ENCODE results near the gene SCYL1. TPM values are rescaled to one million over a fixed set of nuclear protein-coding genes. Genes with fewer than 3 reads are reported as not detected.

Gene SCYL1
- total and polyA plus RNA-seq, 2 experiments from 2014 or later: 52.7 to 66.1 TPM

DNA sequence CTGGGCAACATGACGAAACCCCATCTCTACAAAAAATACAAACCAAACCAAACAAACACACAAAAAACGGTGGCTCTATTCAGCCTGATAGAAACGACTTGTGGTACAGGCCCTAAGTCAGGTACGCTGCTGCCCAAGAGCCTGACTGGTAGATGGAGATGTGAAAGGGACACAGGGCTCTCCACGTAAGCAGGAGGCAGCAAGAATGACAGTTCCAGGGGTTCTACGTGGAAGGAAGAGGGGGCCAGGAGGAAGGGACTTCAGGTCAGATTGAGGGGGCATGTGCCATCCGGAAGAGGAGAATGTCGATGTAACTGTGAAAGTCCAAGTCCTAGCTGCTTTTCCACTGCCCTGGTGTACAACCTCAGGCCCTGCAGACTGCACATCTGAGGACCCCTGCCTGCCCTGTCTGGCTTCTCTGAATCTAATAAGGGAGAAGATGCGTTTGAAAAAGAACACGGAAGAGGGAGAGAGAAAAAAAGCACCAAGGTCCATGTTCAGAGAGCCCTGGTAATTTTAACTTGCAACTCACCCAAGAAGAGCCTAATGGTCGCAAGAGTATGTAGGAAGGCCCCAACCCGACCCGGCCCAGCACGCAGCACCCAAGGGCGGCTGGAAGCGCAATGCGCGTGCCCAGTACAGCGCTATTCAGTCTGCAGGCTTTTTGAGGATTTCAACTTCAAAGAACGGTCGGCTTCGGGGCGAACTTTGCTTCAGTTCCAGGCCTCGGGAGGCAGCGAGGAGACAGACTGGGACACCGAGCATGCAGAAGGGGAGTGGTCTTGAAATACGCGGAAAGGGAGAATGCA is 44.5 kb downstream of the SCYL1 start (continued):
- TF ChIP-seq EZH2 (IDR thresholded peaks at IDR 0.05; ENCODE audit: low read depth, unreplicated experiment): no peak
- no peak for TF ChIP-seq CREB1 (CRISPR knock-in tag; IDR thresholded peaks at IDR 0.05; ENCODE audit: low read depth)
- no peak for TF ChIP-seq ZNF331 (CRISPR knock-in tag; IDR thresholded peaks at IDR 0.05; ENCODE audit: low read depth)
- TF ChIP-seq, protein P1, sequence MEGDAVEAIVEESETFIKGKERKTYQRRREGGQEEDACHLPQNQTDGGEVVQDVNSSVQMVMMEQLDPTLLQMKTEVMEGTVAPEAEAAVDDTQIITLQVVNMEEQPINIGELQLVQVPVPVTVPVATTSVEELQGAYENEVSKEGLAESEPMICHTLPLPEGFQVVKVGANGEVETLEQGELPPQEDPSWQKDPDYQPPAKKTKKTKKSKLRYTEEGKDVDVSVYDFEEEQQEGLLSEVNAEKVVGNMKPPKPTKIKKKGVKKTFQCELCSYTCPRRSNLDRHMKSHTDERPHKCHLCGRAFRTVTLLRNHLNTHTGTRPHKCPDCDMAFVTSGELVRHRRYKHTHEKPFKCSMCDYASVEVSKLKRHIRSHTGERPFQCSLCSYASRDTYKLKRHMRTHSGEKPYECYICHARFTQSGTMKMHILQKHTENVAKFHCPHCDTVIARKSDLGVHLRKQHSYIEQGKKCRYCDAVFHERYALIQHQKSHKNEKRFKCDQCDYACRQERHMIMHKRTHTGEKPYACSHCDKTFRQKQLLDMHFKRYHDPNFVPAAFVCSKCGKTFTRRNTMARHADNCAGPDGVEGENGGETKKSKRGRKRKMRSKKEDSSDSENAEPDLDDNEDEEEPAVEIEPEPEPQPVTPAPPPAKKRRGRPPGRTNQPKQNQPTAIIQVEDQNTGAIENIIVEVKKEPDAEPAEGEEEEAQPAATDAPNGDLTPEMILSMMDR (conservative IDR thresholded peaks at IDR 0.05; ENCODE audit: low read depth in 2 of 2): no peak
- TF ChIP-seq POLR2AphosphoS5 (IDR thresholded peaks at IDR 0.05; ENCODE audit: low read depth): no peak
- no peak for TF ChIP-seq JUNB (IDR thresholded peaks at IDR 0.05; ENCODE audit: unreplicated experiment)

DNA sequence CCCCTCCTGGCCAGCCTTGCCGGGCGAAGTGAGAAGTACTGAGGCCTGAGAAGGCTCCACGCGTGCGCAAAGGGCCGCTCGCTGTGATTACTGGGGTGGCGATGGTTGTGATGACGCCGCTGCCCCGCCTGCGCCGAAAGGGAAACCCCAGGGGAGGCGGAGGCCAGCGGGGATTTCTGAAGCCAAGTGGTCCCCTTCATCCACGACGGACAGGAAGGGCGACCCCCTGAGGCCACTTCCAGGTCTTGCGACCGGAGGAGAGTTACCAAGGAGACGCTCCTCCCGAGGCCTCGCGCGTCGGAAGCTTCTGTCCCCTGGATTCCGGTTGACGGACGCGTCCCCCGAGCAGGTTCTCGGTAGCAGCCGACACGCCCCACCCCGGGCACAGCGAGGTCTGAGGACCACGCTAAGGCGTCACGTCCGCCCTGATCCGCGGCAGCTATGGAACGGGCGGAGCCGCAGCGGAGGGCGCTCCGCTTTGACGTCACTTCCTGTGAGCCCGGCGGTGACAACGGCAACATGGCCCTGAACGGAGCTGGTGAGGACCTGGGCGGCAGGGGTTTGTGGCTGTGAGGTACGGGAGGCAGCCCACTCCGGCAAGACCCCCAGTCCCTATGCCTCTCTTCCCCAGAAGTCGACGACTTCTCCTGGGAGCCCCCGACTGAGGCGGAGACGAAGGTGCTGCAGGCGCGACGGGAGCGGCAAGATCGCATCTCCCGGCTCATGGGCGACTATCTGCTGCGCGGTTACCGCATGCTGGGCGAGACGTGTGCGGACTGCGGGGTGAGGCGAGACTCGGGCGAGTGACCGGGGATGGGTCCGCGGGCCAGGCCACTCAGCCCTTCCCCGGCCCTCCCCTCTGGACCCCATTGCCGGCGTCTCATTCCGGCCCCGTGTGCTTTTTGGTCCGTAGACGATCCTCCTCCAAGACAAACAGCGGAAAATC is 45.4 kb downstream of the SCYL1 start, which contains the start of gene ZNRD2:
TSS of gene ZNRD2 (plus strand) at position 505 of the 946 bp plus-strand sequence. CDS start at position 520, 15 bp downstream.
- Histone ChIP-seq H4K20me1 (replicated peaks; ENCODE audit: insufficient read depth) (peaks cover 8% of the 10 kb centered on the region), H3K4me1 (ENCODE audit: insufficient read depth) (peaks cover 24% of the 10 kb centered on the region), H3K4me3 (peak within 1 kb of the TSS; percentile 91), H3K9me2 (ENCODE audit: insufficient read depth) (no peaks in the 10 kb centered on the region), H3F3A (replicated peaks; ENCODE audit: low read depth) (peaks cover 35% of the 10 kb centered on the region), H3K4me2 (peak within 1 kb of the TSS; percentile 99), H3K27ac (ENCODE audit: low read depth) (peak within 1 kb of the TSS; percentile 87), H3K79me2 (replicated peaks; ENCODE audit: insufficient read depth) (peaks cover 8% of the 10 kb centered on the region), H3K27me3 (ENCODE audit: insufficient read depth) (peaks cover 11% of the 10 kb centered on the region), H3K36me3 (ENCODE audit: insufficient read depth) (no peaks in the 10 kb centered on the region), H2AFZ (peak within 1 kb of the TSS; percentile 98)
- ATAC-seq (peak; percentile 77), DNase-seq (ENCODE audit: low spot score) (peak; percentile 99)
- Mint-ChIP-seq H3K36me3 (ENCODE audit: low read depth) (peaks cover 9% of the 10 kb centered on the region), H3K9me3 (no peaks in the 10 kb centered on the region), H3K4me1 (peaks cover 41% of the 10 kb centered on the region), H3K27ac (peak within 1 kb of the TSS; percentile 99), H3K27me3 (ENCODE audit: insufficient read depth, low read depth, poor library complexity) (peaks cover 21% of the 10 kb centered on the region), H3K4me3 (peak within 1 kb of the TSS; percentile 100)
- TF ChIP-seq, protein P2, sequence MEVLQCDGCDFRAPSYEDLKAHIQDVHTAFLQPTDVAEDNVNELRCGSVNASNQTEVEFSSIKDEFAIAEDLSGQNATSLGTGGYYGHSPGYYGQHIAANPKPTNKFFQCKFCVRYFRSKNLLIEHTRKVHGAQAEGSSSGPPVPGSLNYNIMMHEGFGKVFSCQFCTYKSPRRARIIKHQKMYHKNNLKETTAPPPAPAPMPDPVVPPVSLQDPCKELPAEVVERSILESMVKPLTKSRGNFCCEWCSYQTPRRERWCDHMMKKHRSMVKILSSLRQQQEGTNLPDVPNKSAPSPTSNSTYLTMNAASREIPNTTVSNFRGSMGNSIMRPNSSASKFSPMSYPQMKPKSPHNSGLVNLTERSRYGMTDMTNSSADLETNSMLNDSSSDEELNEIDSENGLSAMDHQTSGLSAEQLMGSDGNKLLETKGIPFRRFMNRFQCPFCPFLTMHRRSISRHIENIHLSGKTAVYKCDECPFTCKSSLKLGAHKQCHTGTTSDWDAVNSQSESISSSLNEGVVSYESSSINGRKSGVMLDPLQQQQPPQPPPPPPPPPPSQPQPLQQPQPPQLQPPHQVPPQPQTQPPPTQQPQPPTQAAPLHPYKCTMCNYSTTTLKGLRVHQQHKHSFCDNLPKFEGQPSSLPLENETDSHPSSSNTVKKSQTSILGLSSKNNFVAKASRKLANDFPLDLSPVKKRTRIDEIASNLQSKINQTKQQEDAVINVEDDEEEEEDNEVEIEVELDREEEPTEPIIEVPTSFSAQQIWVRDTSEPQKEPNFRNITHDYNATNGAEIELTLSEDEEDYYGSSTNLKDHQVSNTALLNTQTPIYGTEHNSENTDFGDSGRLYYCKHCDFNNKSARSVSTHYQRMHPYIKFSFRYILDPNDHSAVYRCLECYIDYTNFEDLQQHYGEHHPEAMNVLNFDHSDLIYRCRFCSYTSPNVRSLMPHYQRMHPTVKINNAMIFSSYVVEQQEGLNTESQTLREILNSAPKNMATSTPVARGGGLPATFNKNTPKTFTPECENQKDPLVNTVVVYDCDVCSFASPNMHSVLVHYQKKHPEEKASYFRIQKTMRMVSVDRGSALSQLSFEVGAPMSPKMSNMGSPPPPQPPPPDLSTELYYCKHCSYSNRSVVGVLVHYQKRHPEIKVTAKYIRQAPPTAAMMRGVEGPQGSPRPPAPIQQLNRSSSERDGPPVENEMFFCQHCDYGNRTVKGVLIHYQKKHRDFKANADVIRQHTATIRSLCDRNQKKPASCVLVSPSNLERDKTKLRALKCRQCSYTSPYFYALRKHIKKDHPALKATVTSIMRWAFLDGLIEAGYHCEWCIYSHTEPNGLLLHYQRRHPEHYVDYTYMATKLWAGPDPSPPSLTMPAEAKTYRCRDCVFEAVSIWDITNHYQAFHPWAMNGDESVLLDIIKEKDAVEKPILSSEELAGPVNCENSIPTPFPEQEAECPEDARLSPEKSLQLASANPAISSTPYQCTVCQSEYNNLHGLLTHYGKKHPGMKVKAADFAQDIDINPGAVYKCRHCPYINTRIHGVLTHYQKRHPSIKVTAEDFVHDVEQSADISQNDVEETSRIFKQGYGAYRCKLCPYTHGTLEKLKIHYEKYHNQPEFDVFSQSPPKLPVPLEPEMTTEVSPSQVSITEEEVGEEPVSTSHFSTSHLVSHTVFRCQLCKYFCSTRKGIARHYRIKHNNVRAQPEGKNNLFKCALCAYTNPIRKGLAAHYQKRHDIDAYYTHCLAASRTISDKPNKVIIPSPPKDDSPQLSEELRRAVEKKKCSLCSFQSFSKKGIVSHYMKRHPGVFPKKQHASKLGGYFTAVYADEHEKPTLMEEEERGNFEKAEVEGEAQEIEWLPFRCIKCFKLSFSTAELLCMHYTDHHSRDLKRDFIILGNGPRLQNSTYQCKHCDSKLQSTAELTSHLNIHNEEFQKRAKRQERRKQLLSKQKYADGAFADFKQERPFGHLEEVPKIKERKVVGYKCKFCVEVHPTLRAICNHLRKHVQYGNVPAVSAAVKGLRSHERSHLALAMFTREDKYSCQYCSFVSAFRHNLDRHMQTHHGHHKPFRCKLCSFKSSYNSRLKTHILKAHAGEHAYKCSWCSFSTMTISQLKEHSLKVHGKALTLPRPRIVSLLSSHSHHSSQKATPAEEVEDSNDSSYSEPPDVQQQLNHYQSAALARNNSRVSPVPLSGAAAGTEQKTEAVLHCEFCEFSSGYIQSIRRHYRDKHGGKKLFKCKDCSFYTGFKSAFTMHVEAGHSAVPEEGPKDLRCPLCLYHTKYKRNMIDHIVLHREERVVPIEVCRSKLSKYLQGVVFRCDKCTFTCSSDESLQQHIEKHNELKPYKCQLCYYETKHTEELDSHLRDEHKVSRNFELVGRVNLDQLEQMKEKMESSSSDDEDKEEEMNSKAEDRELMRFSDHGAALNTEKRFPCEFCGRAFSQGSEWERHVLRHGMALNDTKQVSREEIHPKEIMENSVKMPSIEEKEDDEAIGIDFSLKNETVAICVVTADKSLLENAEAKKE (CRISPR knock-in tag; IDR thresholded peaks at IDR 0.05): no peak
- TF ChIP-seq, protein P3, sequence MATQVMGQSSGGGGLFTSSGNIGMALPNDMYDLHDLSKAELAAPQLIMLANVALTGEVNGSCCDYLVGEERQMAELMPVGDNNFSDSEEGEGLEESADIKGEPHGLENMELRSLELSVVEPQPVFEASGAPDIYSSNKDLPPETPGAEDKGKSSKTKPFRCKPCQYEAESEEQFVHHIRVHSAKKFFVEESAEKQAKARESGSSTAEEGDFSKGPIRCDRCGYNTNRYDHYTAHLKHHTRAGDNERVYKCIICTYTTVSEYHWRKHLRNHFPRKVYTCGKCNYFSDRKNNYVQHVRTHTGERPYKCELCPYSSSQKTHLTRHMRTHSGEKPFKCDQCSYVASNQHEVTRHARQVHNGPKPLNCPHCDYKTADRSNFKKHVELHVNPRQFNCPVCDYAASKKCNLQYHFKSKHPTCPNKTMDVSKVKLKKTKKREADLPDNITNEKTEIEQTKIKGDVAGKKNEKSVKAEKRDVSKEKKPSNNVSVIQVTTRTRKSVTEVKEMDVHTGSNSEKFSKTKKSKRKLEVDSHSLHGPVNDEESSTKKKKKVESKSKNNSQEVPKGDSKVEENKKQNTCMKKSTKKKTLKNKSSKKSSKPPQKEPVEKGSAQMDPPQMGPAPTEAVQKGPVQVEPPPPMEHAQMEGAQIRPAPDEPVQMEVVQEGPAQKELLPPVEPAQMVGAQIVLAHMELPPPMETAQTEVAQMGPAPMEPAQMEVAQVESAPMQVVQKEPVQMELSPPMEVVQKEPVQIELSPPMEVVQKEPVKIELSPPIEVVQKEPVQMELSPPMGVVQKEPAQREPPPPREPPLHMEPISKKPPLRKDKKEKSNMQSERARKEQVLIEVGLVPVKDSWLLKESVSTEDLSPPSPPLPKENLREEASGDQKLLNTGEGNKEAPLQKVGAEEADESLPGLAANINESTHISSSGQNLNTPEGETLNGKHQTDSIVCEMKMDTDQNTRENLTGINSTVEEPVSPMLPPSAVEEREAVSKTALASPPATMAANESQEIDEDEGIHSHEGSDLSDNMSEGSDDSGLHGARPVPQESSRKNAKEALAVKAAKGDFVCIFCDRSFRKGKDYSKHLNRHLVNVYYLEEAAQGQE (IDR thresholded peaks at IDR 0.05; ENCODE audit: unreplicated experiment): no peak
